Progenitor cell of endocrine pancreas (in vitro differentiated cells): ENCODE measurements around the gene DOK5. TPM values are rescaled to one million over a fixed set of nuclear protein-coding genes. Genes with fewer than 3 reads are reported as not detected.

Source experiments
- DNase-seq: peaks from one replicate; pipeline ENCODE4 v3.0.0; 2021; ENCODE audit warnings: low spot score; ENCODE audit not compliant: unreplicated experiment
- H3K27ac Mint-ChIP-seq: 2 replicates; pipeline ENCODE4 v1.8.0; 2021; ENCODE audit warnings: mild to moderate bottlenecking, moderate library complexity, mixed read lengths
- H3K27me3 Mint-ChIP-seq: 2 replicates; pipeline ENCODE4 v1.8.0; 2021; ENCODE audit warnings: mixed read lengths
- H3K36me3 Mint-ChIP-seq: 2 replicates; pipeline ENCODE4 v1.8.0; 2022; ENCODE audit warnings: mixed read lengths; ENCODE audit not compliant: insufficient read depth
- H3K4me1 Mint-ChIP-seq: 2 replicates; pipeline ENCODE4 v1.8.0; 2021; ENCODE audit warnings: low read depth, mixed read lengths
- H3K4me3 Mint-ChIP-seq: 2 replicates; pipeline ENCODE4 v1.8.0; 2021; ENCODE audit warnings: low read depth, mild to moderate bottlenecking, moderate library complexity, mixed read lengths
- H3K9me3 Mint-ChIP-seq: 2 replicates; pipeline ENCODE4 v1.8.0; 2021; ENCODE audit warnings: low read depth, mixed read lengths
- total RNA-seq: library from RNA; stranded (reverse); gene quantifications from 2 replicates; pipeline ENCODE4 v1.2.1, GENCODE V29; 2021
- TF ChIP-seq, protein P1 (sequence below): fragments of 200-600 bp; sonication (generic); IDR thresholded peaks from one replicate; pipeline ENCODE4 v1.5.0; 2021; ENCODE audit warnings: antibody characterized with exemption, mild to moderate bottlenecking; ENCODE audit not compliant: unreplicated experiment

Gene DOK5
- total RNA-seq, 1 donor from 2014 or later: 0.24 TPM

DNA sequence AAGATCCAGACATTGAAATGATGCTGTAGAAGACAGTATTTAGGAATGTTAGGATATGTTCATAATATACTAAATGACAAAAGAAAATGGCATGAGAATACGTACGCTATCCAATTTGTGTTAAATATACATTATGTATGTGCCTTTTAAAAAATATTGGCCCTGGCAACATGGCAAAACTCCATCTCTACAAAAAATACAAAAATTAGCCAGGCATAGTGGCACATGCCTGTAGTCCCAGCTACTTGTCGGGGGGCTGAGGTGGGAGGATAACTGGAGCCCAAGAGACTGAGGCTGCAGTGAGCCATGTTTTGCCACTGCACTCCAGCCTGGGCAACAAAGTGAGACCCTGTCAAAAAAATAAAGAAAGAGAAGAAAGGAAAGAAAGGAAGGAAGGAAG lies 155.7 kb downstream of the DOK5 start:
- no peak for DNase-seq
- TF ChIP-seq, protein P1, sequence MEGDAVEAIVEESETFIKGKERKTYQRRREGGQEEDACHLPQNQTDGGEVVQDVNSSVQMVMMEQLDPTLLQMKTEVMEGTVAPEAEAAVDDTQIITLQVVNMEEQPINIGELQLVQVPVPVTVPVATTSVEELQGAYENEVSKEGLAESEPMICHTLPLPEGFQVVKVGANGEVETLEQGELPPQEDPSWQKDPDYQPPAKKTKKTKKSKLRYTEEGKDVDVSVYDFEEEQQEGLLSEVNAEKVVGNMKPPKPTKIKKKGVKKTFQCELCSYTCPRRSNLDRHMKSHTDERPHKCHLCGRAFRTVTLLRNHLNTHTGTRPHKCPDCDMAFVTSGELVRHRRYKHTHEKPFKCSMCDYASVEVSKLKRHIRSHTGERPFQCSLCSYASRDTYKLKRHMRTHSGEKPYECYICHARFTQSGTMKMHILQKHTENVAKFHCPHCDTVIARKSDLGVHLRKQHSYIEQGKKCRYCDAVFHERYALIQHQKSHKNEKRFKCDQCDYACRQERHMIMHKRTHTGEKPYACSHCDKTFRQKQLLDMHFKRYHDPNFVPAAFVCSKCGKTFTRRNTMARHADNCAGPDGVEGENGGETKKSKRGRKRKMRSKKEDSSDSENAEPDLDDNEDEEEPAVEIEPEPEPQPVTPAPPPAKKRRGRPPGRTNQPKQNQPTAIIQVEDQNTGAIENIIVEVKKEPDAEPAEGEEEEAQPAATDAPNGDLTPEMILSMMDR: no peak
- H3K9me3 Mint-ChIP-seq: no peaks in the 10 kb centered on the region
- H3K4me1 Mint-ChIP-seq: no peaks in the 10 kb centered on the region
- peaks cover 3% of the 10 kb centered on the region for H3K27me3 Mint-ChIP-seq
- H3K36me3 Mint-ChIP-seq: no peaks in the 10 kb centered on the region
- no peak overlapping the region for H3K4me3 Mint-ChIP-seq
- H3K27ac Mint-ChIP-seq: peak overlapping the region; percentile 50

DNA sequence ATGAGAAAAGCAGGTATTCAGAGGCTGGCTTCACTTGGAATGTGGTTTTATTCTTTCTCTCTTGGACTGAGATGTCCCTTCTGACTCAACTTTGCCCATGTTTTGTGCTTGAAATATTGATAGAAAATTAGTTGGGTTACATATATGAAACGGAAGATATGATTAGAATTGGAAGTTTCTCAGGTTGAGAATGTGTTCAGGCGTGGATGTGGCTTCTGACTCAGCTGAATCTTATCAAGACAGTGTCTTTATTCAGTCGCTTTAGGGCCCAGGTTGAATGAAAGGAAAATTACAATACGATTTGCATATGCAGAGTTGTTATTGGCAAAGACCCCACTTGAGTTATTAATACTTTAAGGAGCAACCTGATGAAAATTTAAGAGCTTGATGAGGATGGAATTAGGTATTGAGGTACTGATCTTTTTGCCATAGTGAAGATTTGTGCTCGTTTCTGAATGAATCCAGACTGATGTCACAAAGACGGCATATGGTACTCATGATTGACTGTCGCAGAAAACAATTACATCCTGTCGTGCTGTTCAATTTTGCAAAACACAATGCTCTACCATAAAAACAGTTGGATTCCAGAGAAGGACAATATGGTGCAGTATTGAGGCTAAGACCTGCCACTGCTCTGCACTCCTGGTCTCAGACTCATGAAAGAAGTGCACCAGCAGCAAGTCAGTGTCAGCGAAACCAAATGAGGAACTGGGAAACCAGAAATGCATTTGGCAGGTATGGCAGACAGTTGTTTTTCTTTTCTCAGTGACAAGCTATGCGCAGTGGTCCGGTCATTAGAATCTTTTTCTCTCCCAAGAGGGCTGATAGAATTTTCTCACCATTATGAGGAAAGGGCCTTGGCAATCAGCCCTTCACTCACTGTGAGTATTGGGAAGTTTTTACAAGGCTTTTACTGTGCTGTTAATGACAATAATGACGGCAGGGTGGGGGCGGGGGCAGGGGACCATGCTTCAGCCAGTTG lies 158.3 kb downstream of the DOK5 start:
- TF ChIP-seq, protein P1: no peak
- H3K27me3 Mint-ChIP-seq: peaks cover 3% of the 10 kb centered on the region
- DNase-seq: no peak
- no peak overlapping the region for H3K27ac Mint-ChIP-seq
- H3K9me3 Mint-ChIP-seq: no peaks in the 10 kb centered on the region
- H3K4me3 Mint-ChIP-seq: no peak overlapping the region
- H3K4me1 Mint-ChIP-seq: no peaks in the 10 kb centered on the region
- no peaks in the 10 kb centered on the region for H3K36me3 Mint-ChIP-seq

GRCh38 chr20:54636575-54636974 lies 161.2 kb downstream of the DOK5 start:
- DNase-seq: no peak
- H3K4me3 Mint-ChIP-seq: no peak overlapping the region
- H3K9me3 Mint-ChIP-seq: no peaks in the 10 kb centered on the region
- H3K27ac Mint-ChIP-seq: no peak overlapping the region
- H3K27me3 Mint-ChIP-seq: no peaks in the 10 kb centered on the region
- TF ChIP-seq, protein P1: no peak
- no peaks in the 10 kb centered on the region for H3K36me3 Mint-ChIP-seq
- no peaks in the 10 kb centered on the region for H3K4me1 Mint-ChIP-seq

DNA sequence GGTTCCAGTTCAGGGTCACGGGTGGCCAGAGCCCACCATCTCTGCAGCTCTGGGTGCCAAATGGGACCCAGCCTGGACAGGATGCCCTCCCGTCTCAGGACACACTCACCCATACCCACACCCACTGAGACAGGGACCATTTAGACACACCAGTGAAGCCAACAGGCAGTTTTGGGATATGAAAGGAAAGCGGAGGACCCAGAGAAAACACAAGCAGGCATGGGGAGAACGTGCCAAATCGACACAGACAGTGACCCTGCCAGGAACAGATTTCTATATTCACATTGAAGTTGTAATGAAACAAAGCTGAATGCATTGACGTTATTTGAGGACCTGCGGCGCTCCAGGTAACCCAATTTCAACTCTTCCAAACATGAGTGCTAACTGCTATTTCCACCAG lies 164.5 kb downstream of the DOK5 start:
- H3K9me3 Mint-ChIP-seq: no peaks in the 10 kb centered on the region
- TF ChIP-seq, protein P1: no peak
- H3K4me3 Mint-ChIP-seq: no peak overlapping the region
- no peak for DNase-seq
- H3K36me3 Mint-ChIP-seq: no peaks in the 10 kb centered on the region
- no peak overlapping the region for H3K27ac Mint-ChIP-seq
- no peaks in the 10 kb centered on the region for H3K4me1 Mint-ChIP-seq
- H3K27me3 Mint-ChIP-seq: no peaks in the 10 kb centered on the region

- H3K4me1 Mint-ChIP-seq: no peaks in the 10 kb centered on the region
- H3K4me3 Mint-ChIP-seq: no peak overlapping the region
- DNase-seq: no peak
- H3K9me3 Mint-ChIP-seq: no peaks in the 10 kb centered on the region
- H3K27me3 Mint-ChIP-seq: no peaks in the 10 kb centered on the region
- H3K36me3 Mint-ChIP-seq: no peaks in the 10 kb centered on the region
- TF ChIP-seq, protein P1: no peak
- H3K27ac Mint-ChIP-seq: no peak overlapping the region
These were observed 165.4 kb downstream of the DOK5 start for GRCh38 chr20:54640800-54641199.
